Brain microvascular endothelial cell (primary cell): ENCODE data around the gene RNF141.

Experiments
- DNase-seq: peaks from one replicate; pipeline ENCODE4 v3.0.0-alpha.2; 2020
- H3K27ac ChIP-seq: fragments of 250-450 bp; sonication (Bioruptor Pico); 2 replicates; pipeline ENCODE4 v1.5.1; 2020; ENCODE audit warnings: mild to moderate bottlenecking, moderate library complexity
- H3K27me3 ChIP-seq: fragments of 250-450 bp; sonication (Bioruptor Pico); replicated peaks from 2 replicates; pipeline ENCODE4 v1.5.1; 2020; ENCODE audit warnings: mild to moderate bottlenecking
- H3K36me3 ChIP-seq: fragments of 250-450 bp; sonication (Bioruptor Pico); replicated peaks from 2 replicates; pipeline ENCODE4 v1.5.1; 2020; ENCODE audit warnings: mild to moderate bottlenecking
- H3K4me3 ChIP-seq: 2 replicates; pipeline ENCODE4 v1.5.1; 2011; ENCODE audit warnings: low read depth, mild to moderate bottlenecking, control low read depth, low read length, moderate library complexity
- in situ Hi-C: cut with HindIII; loops from 2 replicates; pipeline ENCODE4 v1.10.0; 2017; ENCODE audit warnings: low sequenced_read_pairs, low pct_ligation_motif_present
- TF ChIP-seq, protein P1 (sequence below): IDR thresholded peaks from 2 replicates; pipeline ENCODE4 v1.5.1; 2011; ENCODE audit warnings: low read depth, mild to moderate bottlenecking, moderate library complexity, low read length, control low read depth, inconsistent platforms; ENCODE audit errors: missing control alignments

Gene RNF141

GRCh38 chr11:10496296-10496936 lies 44.6 kb downstream of the RNF141 start:
- peaks cover 4% of the 10 kb centered on the region for H3K36me3 ChIP-seq
- in situ Hi-C loops: no loop called here

GRCh38 chr11:10495464-10495786 lies 45.6 kb downstream of the RNF141 start:
- in situ Hi-C loops: no loop called here

More at GRCh38 chr11:10496296-10496936, 44.6 kb downstream of the RNF141 start:
- no peak for DNase-seq
- no peaks in the 10 kb centered on the region for H3K27me3 ChIP-seq
- no peak overlapping the region for H3K4me3 ChIP-seq
- TF ChIP-seq, protein P1, sequence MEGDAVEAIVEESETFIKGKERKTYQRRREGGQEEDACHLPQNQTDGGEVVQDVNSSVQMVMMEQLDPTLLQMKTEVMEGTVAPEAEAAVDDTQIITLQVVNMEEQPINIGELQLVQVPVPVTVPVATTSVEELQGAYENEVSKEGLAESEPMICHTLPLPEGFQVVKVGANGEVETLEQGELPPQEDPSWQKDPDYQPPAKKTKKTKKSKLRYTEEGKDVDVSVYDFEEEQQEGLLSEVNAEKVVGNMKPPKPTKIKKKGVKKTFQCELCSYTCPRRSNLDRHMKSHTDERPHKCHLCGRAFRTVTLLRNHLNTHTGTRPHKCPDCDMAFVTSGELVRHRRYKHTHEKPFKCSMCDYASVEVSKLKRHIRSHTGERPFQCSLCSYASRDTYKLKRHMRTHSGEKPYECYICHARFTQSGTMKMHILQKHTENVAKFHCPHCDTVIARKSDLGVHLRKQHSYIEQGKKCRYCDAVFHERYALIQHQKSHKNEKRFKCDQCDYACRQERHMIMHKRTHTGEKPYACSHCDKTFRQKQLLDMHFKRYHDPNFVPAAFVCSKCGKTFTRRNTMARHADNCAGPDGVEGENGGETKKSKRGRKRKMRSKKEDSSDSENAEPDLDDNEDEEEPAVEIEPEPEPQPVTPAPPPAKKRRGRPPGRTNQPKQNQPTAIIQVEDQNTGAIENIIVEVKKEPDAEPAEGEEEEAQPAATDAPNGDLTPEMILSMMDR: no peak
- no peak overlapping the region for H3K27ac ChIP-seq

DNA sequence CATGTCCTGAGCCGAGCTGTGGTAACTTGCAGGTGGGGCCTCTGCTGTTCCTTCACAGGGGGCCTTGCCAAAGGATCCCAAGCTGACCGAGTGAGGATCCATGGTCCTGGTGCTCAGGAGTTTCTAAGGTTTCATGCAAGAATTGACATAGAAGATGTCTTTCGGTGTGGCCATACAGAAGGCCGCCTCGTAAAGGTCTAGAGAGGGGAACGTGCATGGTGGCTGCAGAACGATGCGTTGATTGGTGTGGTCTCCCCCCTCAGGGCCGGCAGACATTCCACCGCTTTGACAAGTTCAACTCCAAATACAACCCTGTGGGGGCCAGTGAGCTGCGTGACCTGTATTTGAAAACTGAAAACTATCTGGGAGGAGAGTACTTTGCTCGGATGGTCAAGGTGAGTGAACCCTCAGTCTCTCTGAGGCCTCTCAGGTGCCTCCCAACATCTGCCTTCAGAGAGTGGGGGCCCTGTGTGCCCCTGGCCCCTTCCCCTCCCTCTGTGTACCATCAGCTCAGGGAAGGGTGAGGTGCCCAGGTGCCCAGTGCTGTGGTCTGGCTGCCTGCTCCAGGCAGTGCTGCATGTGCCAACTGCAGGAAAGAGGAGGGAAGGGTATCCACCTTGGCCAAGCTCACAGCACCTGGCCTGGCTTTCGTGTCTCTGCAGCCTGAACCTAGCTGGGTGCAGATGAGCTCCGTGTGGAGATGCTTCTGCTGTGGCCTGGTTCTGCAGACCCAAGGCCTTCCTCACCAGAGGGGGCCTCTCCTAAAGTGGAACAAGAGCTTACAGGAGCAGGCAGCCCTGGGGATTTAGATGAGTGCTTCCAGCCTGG lies 46.1 kb downstream of the RNF141 start:
- no peak overlapping the region for H3K4me3 ChIP-seq
- TF ChIP-seq, protein P1: no peak
- H3K27ac ChIP-seq: no peak overlapping the region
- DNase-seq: no peak
- in situ Hi-C loops: no loop called here
- no peaks in the 10 kb centered on the region for H3K27me3 ChIP-seq
- no peaks in the 10 kb centered on the region for H3K36me3 ChIP-seq

More at GRCh38 chr11:10495464-10495786, 45.6 kb downstream of the RNF141 start:
- Histone ChIP-seq H3K27ac (no peak overlapping the region), H3K27me3 (no peaks in the 10 kb centered on the region), H3K4me3 (no peak overlapping the region), H3K36me3 (peaks cover 3% of the 10 kb centered on the region)
- TF ChIP-seq, protein P1: no peak
- DNase-seq: no peak

GRCh38 chr11:10493041-10493663 lies 47.8 kb downstream of the RNF141 start:
- no peaks in the 10 kb centered on the region for H3K27me3 ChIP-seq
- TF ChIP-seq, protein P1: no peak
- no peak overlapping the region for H3K4me3 ChIP-seq
- in situ Hi-C loops: no loop called here
- no peak overlapping the region for H3K27ac ChIP-seq
- no peak for DNase-seq
- no peaks in the 10 kb centered on the region for H3K36me3 ChIP-seq

- no peak for DNase-seq
- in situ Hi-C loops: no loop called here
- H3K36me3 ChIP-seq: no peaks in the 10 kb centered on the region
- no peaks in the 10 kb centered on the region for H3K27me3 ChIP-seq
- no peak overlapping the region for H3K27ac ChIP-seq
- H3K4me3 ChIP-seq: no peak overlapping the region
- TF ChIP-seq, protein P1: no peak
Observed at GRCh38 chr11:10492084-10492483, 48.9 kb downstream of the RNF141 start.
